ENCODE results near the gene AIM2.
"Not testable (repeated sequence)": the region's sequence is repeated elsewhere in the genome, so short reads cannot be mapped to it uniquely, and the experiment has no call there.

AIM2 gene

DNA sequence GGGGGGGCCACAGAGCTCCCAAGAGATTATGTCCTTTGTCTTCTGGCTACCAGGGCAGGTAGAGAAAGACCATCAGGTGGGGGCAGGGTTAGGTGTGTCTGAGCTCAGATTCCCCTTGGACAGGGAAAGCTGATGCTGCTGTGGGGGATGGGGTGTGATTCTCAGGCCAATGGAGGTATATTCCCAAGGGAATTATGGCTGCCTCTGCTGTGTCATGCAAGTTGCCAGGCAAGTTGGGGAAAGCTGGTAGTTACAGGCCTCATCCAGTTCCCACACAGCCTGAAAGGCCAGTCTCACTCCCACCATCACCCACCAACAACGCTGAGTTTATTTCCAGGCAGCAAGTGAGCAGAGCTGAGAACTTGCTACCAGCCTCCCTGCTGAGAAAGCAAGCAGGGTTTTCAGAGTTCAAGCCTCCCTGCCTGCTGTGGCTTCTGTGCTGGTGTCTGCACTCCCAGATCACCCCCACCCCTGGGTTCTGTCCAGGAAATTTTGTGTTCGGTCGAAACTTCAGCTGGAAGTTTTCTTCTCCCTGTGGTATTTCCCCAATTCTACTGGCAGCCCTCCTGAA lies 45.6 kb downstream of the AIM2 start:
- no peak overlapping the region for H3K4me3 ChIP-seq (ENCODE audit: low read depth, low read length)
- DNase-seq (ENCODE audit: low read depth), result no peak

DNA sequence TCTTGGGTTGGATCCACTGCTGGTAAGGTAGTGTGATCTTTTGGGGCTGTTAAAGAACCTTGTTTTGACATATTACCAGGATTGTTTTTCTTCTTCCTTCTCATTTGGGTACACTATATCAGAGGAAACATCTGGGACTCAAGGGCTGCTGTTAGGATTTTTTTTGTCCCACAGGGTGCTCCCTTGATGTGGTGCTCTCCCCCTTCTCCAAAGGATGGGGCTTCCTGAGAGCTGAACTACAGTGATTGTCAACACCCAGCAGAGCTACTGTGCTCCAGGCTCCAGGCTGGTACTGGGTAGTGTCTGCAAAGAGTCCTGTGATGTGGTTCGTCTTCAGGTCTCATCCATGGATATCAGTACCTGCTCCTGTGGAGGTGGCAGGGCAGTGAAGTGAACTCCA lies 46.3 kb downstream of the AIM2 start:
- DNase-seq (ENCODE audit: low read depth), result no peak
- H3K4me3 ChIP-seq (ENCODE audit: low read depth, low read length), result no peak overlapping the region

DNA sequence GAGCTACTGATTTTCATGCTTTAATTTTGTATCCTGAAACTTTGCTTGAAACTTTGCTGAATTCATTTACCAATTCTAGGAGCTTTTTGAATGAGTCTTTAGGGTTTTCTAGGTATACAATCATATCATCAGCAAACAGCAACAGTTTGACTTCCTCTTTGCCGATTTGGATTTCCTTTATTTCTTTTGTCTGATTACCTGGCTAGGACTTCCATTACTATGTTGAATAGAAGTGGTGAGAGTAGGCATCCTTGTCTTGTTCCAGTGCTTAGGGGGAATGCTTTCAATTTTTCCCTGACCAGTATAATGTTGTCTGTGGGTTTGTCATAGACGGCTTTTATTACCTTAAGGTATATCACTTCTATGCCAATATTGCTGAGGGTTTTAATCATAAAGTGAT lies 49.7 kb downstream of the AIM2 start:
- DNase-seq (ENCODE audit: low read depth); H3K4me3 ChIP-seq (ENCODE audit: low read depth, low read length): not testable (repeated sequence)

DNA sequence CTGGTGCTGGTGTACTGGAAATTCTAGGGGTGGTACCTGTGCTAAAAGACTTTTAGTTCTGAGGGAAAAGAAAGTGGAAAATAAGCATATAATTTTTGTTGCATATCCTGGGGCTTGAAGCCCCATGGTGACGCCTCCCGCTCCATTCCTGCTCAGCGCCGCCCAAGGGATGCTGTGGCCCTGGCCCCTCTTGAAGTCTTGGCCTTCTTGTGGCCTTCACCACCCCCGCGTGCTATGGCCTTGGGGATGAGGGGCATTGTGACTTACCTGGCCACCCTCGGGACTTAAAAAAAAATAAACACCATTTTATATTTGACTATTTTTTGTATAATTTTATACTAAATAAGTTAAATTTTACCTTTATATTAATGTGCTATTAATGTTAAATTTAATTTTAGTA lies 51.5 kb downstream of the AIM2 start:
- no peak for DNase-seq (ENCODE audit: low read depth)
- no peak overlapping the region for H3K4me3 ChIP-seq (ENCODE audit: low read depth, low read length)

DNA sequence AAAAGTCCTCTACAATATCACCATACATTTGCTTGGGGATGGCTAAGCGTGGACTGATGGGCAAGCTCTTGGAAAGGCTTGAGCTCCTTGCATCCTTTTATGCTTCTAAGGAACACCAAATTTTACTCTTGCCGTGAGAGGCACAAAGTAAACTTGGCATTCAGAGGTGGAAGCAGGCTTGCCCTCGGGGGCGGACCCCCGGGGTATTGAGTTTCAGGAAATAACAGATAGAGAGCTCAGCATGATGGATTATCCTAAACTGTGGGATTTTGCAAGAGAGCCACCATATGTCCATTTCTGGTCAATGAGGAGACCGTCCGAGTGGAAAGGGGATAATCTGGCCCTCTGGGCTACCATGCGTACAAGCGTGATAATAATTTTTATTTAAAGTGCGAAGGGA lies 52.8 kb downstream of the AIM2 start:
- H3K4me3 ChIP-seq (ENCODE audit: low read depth, low read length), result no peak overlapping the region
- no peak for DNase-seq (ENCODE audit: low read depth)

DNA sequence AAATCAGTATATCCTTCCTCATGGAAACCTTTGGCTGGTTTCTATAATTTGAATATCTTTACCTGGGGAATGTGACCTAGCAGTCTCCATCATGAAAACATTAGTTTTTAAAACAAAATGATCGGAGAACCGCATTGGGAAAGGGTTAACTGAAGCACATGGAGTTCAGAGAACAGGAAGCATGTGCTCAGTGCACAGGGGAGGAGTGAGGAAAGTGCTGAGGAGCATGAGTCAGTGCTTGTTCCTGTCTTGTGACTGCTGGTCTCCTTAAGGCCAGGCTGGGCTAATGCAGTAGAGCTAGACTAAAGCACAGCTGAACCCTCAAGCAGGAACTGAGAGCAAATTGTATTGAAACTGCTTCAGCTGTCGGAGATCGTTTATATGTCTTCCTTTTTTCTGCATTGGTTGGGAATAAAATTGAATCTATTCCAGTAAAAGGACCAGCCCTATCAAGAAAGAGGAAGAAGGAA lies 61.1 kb downstream of the AIM2 start:
- no peak overlapping the region for H3K4me3 ChIP-seq (ENCODE audit: low read depth, low read length)
- peak; percentile 58 for DNase-seq (ENCODE audit: low read depth)

DNA sequence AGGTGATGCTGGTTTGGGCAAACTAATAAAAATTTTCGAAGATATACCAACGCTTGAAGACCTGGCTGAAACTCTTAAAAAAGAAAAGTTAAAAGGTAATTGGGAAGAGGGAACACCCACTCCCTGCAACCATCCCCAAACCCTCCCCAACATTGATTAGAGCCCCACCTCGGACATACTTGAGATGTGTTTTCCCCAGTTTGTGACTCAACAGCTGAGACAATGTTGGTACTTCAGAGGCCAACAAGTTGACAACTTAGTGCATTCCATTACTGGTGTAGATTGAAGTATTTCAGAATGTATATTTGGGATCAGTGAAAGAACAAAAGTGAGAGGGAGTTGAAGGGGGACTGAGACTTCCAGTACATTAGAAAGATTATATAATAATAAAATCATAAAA lies 61.7 kb downstream of the AIM2 start:
- no peak for DNase-seq (ENCODE audit: low read depth)
- no peak overlapping the region for H3K4me3 ChIP-seq (ENCODE audit: low read depth, low read length)

DNA sequence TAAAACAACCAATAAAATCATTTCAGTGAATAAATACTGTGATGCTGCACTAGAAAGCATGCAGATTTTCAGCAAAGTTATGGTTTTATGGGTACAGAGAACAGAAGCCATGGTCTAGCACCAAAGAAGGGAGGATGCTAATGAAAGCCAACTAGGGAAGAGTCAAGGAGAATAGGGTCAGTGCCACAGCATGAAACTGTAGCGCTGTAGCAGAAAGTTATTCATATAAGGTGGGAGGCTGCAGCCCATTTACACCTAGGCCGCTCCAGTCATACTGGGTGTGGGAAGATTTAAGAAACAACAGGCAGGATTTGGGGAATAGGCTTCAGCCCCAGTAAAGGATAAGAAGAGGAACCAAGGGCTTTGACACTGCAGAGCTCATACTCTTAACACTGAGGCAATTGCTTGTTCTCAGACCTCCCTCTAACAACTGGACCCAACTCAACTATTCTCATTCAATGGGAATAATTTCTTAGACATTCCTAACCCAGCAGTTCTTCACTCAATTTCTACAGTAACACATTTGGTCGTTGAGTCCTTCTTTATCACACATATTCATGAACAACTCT lies 62.5 kb downstream of the AIM2 start:
- DNase-seq (ENCODE audit: low read depth), result no peak
- no peak overlapping the region for H3K4me3 ChIP-seq (ENCODE audit: low read depth, low read length)

DNA sequence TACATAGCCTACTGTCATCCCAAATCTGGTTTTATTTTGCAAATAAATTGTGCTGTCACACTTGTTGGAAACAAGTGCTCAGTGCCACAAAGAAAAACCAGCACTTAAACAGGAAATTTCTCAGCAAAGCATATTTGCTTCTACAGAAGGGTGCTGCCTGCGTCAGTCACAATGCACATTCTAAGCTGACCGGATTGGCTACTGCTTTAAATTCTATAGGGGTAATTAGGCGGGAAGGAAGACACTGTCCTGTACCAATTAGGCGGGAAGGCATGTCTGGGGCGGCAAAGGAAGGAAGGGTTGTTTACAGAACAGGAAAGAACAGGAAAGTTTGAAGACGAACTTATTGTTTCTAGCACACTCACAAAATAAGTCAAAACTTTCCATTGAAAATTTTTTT lies 64.1 kb downstream of the AIM2 start:
- DNase-seq (ENCODE audit: low read depth), result no peak
- H3K4me3 ChIP-seq (ENCODE audit: low read depth, low read length), result peak overlapping the region; percentile 29

All from skeletal muscle cell (primary cell).